Measurements from ENCODE around the gene DDR1.
"Not testable (repeated sequence)": the region's sequence is repeated elsewhere in the genome, so short reads cannot be mapped to it uniquely, and the experiment has no call there.

DDR1 gene

DNA sequence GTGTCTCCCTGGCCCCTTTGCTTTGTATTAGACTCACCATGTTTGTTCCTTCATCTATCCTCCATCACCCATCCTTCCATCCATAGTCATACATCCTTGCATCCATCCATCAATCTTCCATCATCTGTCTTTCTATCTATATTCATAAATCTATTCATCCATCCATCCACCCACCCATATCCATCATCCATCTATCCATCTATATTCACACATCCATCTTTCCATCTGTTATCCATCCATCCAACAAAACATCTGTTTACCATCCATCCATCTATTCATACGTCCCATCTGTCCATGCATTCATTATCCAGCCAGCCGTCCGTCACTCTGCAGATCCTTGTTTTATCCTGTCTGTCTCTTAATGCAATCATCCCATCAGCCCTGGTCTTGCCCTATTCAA lies 10.6 kb downstream of the DDR1 start:
- DNase-seq = no peak

DNA sequence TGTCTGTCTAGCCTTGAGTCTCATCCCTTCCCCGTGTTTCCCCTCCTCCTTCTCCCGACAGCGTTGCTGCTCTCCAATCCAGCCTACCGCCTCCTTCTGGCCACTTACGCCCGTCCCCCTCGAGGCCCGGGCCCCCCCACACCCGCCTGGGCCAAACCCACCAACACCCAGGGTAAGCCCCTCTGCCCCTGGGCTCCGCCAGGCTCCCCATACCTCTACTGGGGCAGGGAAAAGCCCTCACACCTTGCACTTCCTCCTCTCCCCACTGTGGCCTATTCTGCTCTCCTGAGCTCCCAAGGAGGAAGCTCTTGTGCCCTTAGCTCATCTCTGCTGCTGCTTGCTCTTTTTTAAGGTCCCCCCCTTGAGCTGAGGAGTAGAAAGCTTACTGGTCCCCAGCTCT lies 11.0 kb downstream of the DDR1 start:
- DNase-seq = no peak

DNA sequence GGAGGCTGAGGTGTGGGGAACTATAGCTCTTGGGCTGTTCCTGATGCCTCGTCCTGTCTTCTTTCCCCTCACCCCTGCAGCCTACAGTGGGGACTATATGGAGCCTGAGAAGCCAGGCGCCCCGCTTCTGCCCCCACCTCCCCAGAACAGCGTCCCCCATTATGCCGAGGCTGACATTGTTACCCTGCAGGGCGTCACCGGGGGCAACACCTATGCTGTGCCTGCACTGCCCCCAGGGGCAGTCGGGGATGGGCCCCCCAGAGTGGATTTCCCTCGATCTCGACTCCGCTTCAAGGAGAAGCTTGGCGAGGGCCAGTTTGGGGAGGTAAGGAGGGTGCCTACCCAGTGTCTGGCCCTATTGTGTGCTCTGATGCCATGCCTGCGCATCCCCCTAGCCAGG lies 12.2 kb downstream of the DDR1 start:
- no peak for DNase-seq

DNA sequence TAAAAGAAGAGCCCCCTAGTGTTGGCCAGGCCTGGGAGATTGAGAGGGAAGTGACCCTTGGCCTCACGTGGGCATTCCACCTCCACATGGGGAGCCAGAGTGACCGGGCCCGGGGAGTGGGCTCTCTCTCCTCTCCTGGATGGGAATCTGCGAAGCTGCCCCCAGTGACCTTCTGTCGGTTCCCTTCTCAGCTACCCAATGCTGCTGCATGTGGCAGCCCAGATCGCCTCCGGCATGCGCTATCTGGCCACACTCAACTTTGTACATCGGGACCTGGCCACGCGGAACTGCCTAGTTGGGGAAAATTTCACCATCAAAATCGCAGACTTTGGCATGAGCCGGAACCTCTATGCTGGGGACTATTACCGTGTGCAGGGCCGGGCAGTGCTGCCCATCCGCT lies 13.6 kb downstream of the DDR1 start:
- no peak for DNase-seq

DNA sequence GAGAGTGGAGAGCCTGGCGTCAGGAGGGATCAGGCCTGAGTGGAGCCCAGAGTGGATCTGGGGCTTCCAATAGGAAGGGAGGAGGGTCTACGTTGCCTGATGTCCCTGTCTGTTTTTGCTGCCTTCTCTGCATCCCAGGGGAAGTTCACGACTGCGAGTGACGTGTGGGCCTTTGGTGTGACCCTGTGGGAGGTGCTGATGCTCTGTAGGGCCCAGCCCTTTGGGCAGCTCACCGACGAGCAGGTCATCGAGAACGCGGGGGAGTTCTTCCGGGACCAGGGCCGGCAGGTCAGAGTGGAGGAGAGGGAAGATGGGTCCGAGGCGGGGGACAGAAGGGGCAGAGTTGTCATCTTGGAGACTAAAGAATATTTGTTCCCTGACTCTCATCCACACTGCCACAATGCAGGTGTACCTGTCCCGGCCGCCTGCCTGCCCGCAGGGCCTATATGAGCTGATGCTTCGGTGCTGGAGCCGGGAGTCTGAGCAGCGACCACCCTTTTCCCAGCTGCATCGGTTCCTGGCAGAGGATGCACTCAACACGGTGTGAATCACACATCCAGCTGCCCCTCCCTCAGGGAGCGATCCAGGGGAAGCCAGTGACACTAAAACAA lies 14.5 kb downstream of the DDR1 start:
- DNase-seq = no peak

DNA sequence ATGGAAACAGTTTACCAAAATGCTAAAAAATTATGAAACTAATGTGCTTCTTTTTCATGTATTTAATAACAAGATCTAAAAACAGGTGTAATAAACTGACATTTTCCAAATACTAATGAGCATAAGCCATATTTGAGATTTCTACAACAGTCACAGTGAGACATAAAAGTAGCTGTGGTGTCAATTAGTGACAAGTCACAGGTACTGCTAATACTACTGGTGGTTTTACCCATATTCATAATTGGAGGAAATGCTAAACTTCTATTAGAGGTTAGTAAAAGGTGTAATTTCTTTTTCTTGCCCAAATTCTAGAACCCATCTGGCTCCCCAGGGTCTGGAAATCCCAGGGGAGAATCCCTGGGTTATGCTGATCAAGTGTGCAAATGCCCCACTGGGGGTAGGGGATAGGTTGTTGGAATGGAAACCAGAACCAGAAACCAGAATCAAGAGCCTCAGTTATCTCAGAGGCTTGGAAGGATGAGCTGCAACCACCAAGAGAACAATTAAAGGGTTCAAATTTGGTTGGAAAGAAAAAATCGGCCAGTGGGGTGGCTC lies 16.6 kb downstream of the DDR1 start:
- DNase-seq = no peak

DNA sequence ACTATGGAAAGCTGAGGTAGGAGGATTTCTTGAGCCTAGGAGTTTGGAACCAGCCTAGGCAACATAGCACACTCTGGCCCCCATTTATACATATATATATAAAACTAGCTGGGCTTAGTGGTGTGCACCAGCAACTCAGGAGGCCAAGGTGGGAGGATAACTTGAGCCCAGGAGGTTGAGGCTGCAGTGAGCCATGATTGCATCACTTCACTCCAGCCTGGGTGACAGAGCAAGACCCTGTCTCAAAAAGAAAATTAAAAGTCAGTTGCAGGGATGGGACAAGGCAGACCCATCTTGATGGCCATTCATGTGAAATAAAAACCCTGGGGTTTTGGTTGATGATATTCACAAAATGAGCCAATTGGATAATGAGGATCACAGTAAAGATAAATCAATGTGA lies 17.1 kb downstream of the DDR1 start:
- no peak for DNase-seq

DNA sequence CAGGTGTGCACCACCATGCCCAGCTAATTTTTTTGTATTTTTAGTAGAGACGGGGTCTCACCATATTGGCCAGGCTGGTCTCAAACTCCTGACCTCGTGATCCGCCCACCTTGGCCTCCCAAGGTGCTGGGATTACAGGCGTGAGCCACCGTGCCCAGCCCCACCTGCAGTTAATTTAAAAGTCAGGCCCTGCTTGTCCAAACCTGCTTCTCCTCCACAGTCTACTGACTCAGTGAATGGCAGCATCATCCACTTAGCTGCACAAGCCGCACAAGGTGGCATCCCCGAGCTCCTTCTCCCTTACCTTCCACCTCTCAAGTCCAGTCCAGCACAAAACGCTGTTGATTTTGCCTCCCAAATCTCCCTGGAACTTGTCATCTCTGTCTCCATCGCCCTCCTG lies 17.9 kb downstream of the DDR1 start:
- not testable (repeated sequence) for DNase-seq

DNA sequence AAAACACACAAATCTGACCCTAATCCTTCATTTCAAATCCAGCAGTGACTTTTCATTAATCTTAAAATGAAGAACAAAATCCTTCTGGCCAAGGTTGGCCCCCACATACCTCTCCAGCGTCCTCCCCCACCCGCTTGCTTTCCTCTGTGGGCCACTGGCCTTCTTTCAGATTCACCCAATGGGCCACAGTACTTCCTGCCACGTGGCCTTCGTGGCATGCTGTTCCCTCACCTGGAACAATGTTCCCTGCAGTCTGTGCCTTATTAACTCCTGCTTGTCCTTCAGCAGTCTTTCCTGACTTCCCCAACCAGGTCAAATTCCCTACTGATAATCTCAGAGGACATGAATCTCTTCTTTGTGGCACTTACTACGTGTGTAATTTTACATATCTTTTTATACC lies 18.4 kb downstream of the DDR1 start:
- no peak for DNase-seq

DNA sequence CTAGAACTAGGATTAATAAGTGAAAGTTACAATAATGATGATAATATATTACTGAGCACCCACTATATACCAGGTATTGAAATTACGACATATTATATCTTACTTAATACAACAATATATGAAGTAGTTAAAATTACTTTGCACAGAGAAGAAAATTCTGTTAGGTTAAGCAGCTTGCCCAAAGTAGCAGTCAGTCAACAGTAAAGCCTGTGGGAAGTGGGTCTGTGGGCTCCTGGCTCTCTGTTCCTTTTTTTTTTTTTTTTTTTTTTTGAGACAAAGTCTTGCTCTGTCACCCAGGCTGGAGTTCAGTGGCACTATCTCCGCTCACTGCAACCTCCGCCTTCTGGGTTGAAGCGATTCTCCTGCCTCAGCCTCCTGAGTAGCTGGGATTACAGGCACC lies 18.9 kb downstream of the DDR1 start:
- no peak for DNase-seq

DNA sequence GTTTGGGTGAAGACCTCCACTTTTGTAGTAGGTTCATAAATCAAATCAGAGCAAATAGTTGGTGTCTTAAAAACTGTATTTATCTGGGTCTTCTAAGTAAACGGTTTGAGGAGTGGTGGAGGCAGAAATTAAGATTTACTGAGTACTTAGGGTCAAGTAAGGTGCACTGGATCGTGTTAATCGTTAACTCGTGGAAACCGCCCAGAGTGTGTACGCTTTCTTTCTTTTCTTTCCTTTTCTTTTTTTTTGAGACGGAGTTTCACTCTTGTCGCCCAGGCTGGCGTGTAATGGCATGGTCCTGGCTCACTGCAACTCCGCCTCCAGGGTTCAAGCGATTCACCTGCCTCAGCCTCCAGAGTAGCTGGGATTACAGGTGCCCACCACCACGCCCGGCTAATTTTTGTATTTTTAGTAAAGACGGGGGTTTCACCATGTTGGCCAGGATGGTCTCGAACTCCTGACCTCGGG lies 23.0 kb downstream of the DDR1 start:
- not testable (repeated sequence) for DNase-seq

DNA sequence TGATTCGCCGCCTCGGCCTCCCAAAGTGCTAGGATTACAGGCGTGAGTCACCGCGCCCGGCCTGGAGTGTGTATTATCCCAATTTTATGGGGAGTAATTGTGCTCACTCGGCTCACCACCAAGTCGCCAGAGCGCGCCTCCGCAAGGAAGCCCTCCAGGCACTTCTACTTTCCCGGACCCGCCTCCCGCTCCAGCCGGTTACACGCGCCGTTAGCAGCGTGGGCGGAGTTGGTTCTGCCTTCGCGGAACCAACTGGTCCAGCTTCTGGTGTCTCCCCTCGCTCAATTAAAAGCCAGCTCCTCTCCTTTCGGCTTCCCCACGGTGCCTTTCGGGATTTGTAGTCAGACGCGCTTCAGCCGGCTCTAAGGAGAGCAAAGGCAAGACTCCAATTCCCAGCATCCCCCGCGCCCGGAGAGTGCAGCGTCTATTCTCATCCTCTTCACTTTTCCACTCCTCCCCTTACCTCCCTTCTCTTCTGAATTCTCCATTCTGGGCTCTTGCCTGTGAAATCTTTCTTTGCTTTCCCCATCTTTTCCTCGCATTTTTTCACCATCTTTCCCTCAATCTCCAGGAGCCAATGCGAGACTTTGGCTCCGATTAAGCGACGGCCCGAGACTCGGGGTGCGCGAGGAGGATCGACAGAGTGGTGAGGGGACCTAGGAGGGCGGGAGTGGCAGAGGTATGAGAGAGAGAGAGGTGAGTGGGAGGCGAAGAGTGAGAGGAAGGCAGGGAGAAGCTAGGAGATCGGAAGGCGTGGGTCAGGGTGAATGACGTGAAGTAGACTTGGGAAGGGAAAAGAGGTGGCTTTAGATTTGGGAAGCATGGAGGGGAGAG lies 23.7 kb downstream of the DDR1 start, which contains the start of gene GTF2H4:
Gene GTF2H4, plus strand, starts transcription at position 450 of the 834 bp plus-strand sequence.
- peak; percentile 94 for DNase-seq

DNA sequence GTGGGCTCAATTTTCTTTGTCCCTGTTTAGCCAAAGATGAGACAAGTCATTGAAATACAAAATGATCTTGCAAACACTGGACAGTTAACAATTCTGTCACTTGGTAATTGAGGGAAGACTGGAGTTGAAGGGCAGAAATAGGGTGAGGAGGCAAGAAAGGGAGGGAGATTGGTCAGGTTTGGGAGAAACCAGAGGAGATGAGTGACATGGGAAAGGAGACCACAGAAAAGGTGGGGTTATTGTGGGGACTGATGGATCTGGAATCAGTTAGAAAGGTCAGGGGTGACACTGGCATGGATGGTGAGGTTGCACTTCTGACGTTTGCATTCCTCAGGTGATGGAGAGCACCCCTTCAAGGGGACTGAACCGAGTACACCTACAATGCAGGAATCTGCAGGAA lies 24.4 kb downstream of the DDR1 start:
- DNase-seq = no peak

DNA sequence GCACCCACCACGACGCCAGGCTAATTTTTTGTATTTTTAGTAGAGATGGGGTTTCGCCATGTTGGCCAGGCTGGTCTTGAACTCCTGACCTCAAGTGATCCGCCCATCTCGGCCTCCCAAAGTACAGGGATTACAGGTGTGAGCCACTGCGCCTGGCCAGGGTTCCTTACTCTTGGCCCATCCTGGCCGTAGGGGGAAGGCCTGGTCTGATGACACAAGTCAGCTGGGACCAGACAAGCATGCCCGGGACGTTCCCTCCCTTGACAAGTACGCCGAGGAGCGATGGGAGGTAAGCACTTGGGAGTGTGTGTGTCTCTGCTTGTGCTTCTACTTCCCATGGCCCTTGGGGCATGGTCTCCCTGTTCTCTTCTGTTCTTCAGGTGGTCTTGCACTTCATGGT lies 26.2 kb downstream of the DDR1 start:
- DNase-seq = not testable (repeated sequence)

DNA sequence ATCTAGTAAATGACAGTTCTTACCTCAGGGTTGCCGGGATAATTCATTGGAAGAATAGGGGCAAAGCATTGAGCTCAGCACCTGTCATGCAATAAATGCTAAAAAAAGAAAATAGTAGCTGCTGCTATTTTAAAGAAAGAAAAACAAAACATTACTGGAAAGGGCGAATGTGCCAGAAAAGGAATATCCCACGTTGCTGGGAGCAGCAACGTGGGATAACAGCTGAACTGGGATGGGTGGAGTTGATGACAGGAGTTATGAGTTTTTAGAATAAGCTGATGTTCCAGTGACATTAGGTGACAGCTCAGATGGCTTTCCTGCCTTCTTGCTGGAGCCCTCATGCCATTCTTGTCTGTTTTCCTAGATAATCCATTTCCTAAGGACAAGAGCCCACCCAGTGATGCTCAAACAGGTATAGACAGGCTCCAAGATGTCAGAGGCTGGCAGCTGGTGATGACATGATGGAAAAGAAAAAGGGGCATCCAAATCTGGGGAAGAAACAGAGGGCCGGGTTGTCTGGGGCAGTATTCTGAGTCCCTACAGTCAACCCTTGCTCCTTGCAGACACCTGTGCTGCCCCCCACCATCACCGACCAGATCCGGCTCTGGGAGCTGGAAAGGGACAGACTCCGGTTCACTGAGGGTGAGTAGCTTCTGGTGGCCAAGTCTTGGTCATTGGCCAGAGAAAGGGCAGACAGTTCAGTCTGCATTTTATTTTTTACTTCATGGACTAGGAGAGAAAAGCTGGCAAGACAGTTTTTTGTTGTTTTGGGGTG lies 28.6 kb downstream of the DDR1 start:
- no peak for DNase-seq

DNA sequence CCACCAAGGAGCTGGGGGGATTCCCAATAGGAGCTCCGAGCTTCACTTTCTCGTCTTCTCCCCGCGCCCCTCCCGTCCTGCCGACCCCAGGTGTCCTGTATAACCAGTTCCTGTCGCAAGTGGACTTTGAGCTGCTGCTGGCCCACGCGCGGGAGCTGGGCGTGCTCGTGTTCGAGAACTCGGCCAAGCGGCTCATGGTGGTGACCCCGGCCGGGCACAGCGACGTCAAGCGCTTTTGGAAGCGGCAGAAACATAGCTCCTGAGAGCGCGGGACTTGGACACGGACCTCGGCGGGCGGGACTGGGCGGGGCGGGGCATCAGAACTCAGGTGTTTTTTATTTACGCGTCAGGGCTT lies 29.4 kb downstream of the DDR1 start:
- DNase-seq = no peak

DNA sequence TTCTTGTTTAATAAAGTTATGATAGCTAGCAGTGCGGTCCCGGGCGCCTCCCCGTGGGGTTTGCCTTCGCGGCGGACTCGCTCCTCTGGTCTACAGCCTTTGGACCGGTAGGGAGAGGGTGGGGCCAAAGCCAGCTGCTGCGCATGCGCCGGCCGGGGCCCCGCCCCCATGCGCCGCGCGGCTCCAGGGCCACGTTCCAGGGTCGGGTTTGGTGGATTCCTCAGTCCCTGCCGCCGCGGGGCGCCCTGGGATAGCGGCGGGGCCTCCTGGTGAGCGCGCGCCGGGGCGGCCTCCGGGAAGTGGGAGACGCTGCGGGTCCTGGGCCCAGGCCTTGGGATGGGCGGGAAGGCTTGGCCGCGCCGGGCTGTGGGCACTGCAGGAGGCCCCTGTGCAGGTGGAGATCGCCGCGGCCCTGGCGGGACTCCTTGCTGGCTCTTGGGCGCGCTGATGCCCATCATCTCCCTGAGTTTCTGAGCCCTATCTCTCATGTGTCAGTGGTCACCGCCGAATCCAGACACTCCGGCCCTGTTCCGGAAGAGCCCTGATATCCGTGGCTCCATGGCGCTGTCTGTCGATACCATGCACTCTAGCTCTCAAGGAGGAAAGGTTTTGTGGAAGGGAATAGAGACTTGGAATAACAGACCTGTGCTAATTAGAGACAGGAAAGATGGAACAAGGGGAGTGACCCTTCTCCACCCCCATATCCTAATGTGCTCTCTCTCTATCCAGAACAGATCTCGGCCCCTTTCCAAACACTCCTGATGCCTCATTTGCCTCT lies 29.9 kb downstream of the DDR1 start, which contains the start of gene VARS2:
Gene VARS2, plus strand, starts transcription at position 163 of the 778 bp plus-strand sequence. Its CDS starts 599 bp downstream, at position 762.
- peak; percentile 80 for DNase-seq

DNA sequence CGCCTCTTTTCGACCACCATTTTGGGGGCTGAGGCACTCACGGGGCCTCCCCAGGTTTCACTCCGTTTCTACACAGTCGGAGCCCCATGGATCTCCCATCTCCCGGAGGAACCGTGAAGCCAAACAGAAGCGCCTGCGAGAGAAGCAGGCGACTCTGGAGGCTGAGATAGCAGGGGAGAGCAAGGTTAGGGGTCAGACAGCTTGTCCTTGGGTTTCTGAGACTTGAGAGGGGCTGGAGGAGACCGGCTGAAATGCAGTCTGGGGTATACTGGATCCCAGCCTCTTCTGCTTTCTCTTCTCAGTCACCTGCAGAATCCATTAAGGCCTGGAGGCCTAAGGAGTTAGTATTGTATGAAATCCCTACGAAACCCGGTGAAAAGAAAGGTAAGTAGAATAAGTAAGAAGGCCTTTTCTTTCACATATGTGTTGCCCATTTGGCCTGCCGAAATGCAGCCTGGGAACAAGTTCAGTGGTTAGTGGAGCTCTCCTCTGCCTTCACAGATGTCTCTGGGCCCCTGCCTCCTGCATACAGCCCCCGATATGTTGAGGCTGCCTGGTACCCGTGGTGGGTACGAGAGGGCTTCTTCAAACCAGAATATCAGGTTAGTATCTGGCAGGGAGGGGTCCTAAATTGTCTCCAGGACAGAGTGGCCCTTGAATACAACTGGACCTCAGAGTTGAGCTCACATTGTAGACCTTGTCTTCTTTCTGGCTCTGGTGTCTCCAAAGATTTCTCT lies 30.7 kb downstream of the DDR1 start:
- no peak for DNase-seq

DNA sequence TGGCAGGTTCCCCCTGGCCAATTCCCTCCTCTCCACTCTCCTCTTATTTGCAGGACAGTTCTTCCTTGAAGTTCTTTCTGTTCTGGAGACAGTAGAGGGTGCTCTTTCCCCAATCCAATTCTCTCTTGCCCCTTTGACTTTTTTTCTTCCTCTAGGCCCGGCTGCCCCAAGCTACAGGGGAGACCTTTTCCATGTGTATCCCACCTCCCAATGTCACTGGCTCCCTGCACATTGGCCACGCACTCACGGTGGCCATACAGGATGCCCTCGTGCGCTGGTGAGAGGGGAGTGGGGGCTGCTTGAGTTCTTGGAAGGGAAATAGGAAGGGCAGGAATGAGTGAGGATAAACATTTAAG lies 31.2 kb downstream of the DDR1 start:
- no peak for DNase-seq

DNA sequence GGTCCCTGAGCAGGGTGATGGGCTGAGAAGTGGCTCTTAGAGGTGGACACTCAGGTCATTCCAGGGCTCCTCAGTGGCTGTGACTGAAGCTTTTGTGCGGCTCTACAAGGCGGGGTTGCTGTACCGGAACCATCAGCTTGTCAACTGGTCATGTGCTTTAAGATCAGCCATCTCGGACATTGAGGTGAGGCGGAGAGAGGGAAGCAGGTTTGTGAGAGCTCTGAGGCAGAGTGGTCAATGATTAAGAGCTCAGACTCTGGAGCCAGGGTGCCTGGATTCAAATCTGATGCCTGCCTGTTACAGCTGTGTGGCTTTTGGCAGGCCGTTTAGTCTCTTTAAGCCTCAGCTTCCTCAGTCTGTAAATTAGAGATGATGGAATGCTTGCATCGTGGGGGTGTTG lies 32.7 kb downstream of the DDR1 start:
- no peak for DNase-seq

DNA sequence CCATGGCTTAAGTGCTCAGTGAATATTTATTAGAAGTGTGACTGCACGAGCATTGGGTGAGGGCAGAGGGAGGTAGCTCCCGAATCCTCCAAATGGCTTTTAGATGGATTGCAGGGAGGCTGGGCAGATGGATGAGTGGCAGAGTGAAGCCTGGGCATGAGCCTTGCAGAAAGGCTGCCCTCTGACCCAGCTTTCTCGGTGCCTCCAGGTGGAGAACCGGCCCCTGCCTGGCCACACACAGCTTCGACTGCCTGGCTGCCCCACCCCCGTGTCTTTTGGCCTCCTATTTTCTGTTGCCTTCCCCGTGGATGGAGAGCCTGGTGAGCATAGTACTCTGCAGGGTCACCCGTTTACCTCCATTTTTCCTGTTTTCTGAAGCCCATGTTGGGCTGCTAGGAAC lies 33.2 kb downstream of the DDR1 start:
- no peak for DNase-seq

DNA sequence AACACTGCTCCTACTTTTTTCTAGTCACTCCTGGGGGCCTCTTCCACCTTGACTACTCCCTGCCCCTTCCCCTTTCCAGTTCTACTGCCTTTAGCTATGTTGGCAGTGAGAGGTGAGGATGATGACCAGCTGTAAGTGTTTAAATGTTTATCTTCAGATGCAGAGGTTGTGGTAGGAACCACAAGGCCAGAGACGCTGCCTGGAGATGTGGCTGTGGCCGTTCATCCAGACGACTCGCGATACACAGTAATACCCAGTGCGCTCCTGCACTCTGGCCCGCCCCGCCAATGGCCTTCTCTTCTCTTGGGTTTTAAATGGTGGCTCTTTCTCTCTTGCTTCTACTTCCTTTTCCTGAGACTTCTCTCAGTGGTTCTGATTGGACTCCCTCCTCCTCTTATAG lies 34.4 kb downstream of the DDR1 start:
- DNase-seq = no peak
